GM19467 (cell line): ENCODE results near the gene SEPHS2.
"Not testable (repeated sequence)": the region's sequence is repeated elsewhere in the genome, so short reads cannot be mapped to it uniquely, and the experiment has no call there.

ENCODE experiments used
- ATAC-seq: cut with Tn5 transposase; IDR thresholded peaks from one replicate; pipeline ENCODE4 v1.9.1; 2021; ENCODE audit warnings: mild to moderate bottlenecking, moderate library complexity; ENCODE audit not compliant: unreplicated experiment

Gene SEPHS2

DNA sequence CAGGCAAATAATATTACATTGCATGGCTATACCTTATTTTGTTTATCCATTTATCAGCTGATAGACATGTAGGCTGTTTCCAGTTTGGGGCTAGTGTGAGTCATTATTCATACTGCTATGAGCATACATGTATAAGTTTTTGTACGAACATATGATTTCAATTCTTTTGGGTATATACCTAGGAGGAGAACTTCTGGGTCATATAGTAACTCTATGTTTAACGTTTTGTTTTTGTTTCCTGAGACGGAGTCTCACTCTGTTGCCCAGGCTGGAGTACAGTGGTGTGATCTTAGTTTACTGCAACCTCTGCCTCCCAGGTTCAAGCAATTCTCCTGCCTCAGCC, 24.5 kb upstream of the SEPHS2 start:
- ATAC-seq = no peak

DNA sequence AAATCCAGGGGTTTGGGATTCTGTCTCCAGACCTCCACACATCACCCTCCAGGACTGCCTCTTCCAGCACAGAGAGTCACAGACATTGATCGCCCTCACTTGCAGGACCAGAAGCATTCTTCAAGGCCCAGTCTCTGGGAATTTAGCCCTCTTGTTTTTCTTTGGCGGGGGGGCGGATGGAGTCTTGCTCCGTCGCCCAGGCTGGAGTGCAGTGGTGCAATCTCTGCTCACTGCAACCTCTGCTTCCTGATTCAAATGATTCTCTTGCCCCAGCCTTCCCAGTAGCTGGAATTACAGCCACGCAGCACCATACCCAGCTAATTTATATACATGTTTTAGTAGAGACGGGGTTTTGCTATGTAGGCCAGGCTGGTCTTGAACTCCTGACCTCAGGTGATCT, 18.4 kb upstream of the SEPHS2 start:
- no peak for ATAC-seq

DNA sequence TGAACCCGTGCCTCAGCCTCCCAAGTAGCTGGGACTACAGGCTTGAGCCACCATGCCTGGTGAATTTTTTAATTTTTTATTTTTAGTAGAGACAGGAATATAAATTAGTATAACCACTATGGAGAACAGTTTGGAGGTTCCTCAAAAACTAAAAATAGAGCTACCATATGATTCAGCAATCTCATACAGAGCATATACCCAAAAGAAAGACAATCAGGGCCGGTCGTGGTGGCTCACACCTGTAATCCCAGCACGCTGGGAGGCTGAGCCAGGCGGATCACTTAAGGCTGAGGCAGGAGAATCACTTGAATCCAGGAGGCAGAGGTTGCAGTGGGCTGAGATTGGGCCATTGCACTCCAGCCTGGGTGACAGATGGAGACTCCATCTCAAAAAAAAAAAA, 15.8 kb upstream of the SEPHS2 start:
- not testable (repeated sequence) for ATAC-seq

DNA sequence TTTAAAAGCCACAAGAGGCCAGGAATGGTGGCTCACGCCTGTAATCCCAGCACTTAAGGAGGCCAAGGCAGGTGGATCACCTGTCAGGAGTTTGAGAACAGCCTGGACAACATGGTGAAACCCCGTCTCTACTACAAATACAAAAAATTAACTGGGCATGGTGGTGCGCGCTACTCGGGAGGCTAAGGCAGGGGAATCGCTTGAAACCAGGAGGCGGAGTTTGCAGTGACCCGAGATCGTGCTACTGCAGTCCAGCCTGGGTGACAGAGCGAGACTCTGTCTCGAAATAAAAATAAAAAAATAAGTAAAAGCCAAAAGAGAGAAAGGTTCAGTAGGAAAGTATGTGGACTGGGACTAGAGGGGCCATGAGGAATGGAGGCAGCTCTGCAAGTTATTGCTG, 13.8 kb upstream of the SEPHS2 start:
- no peak for ATAC-seq

DNA sequence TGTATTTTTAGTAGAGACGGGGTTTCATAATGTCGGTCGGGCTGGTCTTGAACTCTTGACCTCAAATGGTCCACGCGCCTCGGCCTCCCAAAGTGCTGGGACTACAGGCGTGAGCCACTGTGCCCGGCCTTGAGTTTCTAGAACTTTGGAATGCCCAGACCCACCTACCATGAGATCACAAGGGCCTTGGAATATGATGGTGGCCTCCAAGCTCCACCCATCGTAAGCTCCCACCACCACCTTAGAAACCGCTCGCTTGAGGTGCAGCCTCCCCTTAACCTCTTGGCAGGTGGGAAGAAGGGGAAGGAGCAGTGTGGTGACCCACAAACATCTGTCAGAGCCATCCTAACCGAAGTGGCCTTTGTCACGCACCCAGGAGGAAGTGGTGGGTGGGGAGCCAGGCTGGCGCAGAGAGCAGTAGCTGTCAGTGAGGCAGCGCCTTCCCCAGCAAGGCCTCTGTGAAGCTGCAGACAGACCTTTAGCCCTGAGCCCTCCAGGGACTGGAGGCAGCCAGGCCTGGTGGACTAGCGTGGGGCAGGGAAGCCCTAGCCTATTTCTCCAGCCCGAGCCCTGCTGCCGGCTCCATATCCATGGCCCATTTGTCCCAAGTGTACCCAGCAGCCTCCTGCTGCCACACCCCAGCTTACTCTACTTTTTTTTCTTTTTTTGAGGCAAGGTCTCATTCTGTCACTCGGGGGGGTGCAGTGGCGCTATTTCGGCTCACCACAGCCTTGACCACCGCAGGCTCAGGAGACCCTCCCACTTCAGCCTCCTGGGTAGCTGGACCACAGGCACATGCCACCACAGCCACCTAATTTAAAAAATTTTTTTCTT, 13.1 kb upstream of the SEPHS2 start:
- ATAC-seq = peak; percentile 74

DNA sequence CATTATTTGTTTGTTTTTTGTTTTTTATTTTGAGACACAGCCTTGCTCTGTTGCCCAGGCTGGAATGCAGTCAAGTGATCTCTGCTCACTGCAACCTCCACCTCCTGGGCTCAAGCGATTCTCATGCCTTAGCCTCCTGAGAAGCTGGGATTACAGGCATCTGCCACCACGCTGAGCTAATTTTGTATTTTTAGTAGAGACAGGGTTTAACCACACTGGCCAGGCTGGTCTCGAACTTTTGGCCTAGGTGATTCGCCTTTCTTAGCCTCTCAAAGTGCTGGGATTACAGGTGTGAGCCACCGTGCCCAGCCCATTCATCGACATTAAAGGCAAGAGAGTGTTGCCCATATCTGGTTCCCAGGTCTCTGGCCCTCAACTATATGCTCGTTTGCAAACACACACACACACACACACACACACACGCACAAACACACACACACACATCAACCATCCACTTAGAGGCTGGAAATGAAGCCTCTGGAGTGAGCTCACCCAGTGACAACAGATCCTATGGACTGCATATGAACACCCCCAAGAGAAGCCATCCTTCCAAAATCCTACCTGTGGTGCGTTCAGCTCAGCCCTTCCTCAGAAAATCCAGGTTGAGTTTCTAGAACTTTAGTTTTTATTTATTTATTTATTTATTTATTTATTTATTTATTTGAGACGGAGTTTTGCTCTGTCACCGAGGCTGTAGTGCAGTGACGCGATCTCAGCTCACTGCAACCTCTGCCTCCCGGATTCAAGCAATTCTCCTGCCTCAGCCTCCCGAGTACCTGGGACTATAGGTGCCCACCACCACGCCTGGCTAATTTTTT, 12.3 kb upstream of the SEPHS2 start:
- no peak for ATAC-seq

DNA sequence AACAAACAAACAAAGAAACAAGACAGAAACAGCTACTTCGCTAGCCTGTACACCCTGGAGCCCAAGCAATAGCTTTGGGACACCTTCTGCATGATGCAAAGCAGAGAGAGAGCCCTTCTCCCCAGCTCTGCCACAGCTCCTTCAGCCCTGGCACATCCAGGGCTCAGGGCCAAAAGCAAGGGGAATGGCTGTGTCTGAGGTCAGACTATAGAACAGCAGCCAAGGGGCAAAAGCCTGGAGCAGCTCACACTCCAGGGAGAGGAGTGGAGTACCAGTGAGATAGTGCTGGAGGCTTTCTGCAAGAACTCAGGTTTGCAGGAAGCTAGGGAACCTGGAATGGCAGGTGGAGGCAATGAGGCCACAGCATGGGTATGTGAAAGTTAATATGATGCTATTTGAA, 11.6 kb upstream of the SEPHS2 start:
- ATAC-seq = no peak

DNA sequence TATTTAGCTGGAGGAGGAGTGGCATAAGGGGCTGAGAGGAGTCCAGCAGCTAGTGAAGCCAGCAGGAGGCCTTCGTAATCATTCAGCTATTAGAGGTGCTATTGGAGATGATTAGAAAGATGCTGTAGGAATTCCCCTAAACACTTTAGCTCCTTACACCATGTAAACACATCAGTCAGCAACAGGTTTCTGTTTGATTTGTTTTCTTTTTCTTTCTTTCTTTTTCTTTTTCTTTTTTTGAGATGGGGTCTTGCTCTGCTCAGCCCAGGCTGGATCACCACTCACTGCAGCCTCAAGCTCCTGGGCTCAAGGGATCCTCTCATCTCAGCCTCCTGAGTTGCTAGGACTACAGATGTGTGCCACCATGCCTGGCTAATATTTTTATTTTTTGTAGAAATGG, 10.6 kb upstream of the SEPHS2 start:
- no peak for ATAC-seq

DNA sequence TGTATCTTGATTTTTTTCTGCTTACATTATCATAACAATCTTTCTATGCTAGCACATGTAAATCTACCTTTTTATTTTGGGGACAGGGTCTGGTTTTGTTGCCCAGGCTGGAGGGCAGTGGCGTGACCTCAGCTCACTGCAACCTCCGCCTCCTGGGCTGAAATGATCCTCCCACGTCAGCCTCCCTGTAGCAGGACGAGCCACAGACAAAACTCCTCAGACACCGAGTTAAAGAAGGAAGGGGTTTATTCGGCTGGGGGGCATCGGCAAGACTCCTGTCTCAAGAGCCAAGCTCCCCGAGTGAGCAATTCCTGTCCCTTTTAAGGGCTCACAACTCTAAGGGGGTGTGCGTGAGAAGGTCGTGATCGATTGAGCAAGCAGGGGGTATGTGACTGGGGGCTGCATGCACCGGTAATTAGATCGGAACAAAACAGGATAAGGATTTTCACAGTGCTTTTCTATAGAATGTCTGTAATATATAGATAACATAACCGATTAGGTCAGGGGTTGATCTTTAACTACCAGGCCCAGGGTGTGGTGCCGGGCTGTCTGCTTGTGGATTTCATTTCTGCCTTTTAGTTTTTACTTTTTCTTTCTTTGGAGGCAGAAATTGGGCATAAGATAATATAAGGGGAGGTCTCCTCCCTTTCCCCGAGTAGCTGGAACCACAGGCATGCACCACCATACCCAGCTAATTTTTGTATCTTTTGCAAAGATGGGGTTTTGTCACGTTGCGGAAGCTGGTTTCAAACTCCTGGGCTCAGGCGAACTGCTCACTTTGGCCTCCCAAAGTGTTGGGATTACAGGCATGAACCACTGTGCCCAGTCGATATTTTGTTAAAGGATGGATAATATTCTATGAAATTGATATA, 7.3 kb upstream of the SEPHS2 start:
- not testable (repeated sequence) for ATAC-seq

DNA sequence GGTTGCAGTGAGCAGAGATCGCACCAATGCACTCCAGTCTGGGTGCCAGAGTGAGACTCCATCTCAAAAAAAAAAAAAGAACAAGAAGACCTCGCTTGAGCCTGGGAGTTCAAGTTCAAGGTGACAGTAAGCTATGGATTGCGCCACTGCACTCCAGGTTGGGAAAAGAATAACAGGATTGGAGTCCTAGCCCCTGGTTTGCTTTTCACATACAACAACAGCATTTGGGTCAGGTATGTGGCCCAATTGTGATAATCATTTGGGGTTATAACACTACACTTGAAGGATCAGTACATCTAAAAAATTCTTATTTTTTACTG, 3.4 kb upstream of the SEPHS2 start:
- ATAC-seq = no peak

DNA sequence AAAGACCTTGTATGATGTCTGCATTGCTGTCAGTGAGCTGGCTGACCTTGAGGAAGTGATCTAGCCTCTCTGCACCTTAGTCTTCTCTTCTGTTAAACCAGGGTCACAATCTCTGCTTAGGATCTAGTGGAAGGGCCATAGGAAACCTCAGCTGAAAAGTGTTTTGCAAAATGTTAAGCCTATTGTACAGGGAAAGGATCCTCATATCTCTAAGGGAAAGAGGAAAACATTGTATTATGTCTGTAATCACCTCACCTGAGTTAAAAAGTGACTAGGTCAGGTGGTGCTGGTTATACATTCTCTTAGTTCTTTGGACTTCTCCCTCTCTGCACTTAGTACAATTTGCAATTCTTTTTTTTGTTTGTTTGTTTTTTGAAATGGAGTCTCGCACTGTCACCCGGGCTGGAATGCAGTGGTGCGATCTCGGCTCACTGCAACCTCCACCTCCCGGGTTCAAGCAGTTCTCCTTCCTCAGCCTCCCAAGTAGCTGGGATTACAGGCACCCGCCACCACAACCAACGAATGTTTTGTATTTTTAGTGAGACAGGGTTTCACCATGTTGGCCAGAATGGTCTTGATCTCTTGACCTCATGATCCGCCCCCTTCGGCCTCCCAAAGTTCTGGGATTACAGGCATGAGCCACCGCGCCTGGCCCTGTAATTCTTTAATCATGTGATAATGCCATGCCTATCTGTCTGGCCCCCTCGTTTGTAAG, 2.0 kb upstream of the SEPHS2 start:
- ATAC-seq = no peak

DNA sequence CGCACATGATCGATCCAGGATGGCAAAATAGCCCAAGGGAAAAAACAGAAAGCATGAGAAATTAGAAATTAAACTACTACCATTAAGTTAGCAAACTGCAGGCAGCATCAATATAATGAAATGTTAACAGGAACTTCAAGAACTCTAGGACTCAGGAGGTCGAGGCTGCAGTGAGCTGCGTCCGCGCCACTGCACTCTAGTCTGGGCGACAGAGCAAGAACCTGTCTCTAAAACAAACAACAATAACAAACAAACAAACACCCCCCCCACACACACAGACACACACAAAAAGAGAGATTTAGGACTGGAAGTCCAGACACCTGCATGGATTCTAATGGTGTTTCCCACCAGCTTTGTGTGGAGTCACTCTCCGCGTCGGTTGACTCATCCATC, 525 bp upstream of the SEPHS2 start:
- ATAC-seq = no peak

DNA sequence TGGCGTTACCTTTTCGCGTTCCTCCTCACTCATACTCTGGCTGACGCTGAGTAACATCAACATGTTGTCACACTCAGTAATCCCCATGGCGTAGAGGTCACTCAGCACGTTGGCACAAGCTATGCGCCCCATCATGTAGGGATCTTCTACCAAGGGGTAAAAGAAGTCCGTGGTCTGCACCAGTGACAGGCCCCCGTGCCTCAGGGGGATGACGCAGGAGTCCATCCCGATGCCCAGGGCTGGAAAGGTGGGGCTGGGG, 596 bp downstream of the SEPHS2 start:
- no peak for ATAC-seq

DNA sequence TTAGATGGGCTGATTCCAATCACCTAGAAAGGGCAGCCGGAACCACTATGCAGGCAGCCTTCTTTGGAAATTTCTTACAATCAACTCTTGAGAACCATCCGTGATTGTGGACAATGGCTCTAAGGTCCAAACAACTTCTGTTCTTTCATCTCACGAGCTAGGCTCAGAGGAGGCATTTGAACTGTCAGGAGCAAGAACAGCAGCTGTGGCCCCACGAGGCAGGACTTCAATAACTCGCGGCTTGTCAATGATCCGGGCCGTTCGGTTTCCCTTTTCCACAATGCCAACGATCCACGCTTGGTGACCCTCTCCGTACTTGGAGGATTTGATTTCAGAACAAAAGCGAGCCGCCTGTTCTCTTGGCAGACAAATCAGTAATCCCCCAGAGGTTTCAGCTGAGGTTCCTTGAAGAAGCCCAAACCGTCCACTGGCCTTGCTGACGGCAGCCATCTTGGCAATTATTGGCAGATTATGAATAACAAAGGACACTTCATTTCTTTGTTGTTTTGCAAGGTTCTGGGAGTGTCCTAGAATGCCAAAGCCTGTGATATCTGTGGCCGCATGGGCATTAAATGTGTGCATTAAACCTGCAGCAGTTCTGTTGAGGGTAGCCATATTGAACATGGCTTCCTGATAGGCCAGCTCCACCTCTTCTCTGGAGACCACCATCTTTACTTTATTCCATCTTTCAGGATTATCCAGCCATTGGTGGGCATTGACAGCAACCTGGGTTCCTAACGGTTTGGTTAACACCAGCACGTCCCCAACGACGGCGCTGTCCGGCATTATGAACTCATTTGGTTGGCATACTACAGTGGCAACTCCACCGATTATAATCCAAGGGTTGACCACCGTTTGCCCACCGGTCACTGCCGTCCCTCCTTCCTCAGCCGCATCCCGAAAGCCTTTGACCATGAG, 1.2 kb downstream of the SEPHS2 start:
- ATAC-seq = no peak

DNA sequence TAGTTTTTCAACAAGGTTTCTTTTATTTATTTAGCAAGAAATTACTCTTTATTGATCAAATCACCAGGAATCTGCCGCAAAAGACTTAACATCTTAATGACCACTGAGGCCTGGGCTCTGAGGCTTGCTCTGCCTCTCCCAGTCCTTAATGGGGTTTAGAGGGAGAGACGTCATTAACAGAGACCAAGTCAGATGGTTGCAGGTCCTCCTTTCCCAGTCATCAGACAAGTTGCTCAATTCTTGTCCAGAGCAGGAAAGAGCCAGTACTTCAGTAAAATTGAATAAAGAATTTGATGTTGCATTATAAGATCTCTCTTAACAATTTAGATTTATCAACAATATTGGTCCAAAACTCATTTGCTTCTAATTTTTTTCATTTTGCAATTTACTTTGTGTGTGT, 2.0 kb downstream of the SEPHS2 start:
- no peak for ATAC-seq

DNA sequence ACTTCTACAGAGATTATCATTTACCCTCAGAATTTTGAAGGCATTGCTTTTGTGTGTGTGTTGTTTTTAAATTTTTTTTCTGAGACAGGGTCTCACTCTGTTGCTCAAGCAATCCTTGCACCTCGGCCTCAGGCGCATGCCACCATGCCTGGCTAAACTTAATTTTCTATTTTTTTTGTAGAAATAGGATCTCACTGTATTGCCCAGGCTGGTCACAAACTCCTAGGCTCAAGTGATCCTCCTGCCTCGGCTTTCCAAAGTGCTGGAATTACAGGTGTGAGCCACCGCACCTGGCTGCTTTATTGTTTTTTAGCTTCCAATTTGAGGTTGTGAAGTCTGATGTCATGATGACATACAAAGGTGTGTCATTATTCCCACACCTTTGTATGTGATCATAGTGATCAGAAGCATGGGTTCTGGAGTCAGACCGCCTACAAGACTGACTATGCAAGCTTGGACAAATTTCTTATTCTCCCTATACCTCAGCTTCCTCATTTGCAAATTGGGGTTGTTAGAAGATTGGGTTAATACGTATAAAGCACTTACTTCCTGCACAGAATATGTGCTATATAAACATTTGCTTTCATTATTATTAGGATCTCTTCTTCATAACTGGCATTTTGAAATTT, 5.8 kb downstream of the SEPHS2 start:
- no peak for ATAC-seq

DNA sequence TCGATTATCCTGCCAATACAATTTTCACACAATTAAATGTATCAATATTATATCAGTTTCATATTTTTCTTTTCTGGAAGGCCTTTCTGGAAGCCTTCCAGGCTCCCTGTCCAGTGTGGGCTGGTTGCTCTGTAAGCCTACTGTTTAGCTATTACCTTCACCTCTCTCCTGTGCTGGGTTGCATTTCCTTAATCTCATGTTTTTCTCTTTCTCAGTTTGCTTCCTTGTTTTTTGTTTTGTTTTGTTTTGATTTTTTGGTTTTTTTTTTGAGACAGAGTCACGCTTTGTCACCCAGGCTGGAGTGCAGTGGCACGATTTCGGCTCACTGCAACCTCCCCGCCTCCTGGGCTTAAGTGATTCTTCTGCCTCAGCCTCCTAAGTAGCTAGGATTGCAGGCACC, 6.8 kb downstream of the SEPHS2 start:
- ATAC-seq = no peak

DNA sequence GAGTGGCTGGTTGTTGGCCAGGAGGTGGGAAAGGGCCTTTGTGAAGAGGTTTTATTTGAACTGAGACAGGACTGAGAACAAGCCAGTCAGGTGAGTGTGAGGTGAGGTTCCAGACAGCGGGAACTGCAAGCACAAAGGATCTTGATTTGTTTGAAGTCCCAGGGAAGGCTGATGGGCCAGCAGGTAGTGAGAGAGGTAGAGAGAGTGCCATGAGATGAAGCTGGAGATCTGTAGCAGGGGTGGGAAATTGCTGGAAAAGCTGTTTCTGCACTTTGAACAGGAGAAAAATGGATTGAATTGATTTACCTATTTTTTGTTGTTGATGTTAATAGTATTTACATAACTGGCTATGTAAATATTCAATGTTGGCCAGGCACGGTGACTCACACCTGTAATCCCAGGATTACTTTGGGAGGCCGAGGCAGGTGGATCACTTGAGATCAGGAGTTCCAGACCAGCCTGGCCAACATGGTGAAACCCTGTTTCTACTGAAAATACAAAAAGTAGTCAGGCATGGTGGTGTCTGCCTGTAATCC, 8.1 kb downstream of the SEPHS2 start:
- no peak for ATAC-seq

DNA sequence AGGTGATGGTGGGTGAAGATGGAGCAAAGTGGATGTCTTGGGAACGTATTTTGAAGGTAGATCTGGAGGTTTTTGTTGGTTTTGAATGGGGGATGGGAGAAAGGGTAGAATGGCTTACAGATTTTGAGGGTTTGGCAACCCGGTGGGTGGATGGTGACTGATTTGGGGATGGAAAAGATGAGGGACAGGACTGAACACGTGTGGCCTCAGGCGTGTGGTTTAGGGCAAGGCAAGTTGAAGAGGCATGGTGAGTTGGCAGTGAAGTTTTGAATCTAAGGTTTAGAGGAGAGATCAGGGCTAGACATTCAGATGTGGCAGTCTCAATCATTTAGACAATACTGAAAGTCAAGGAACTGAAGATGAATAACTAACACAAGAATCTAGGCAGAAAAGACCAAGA, 10.8 kb downstream of the SEPHS2 start:
- ATAC-seq = no peak
